Stimulated activated CD8-positive, alpha-beta memory T cell treated with anti-CD3 and anti-CD28 coated beads, Interleukin-4, amount 100 ng/mL, for 1 hour (primary cell): ENCODE data around the gene HTRA3.

Experiments used
- DNase-seq, 2 donors: peaks; one replicate each; pipeline ENCODE4 v3.0.0-alpha.2; 2020; ENCODE audit warnings: low read depth in 2 of 2, low spot score in 1 of 2

The HTRA3 gene

DNA sequence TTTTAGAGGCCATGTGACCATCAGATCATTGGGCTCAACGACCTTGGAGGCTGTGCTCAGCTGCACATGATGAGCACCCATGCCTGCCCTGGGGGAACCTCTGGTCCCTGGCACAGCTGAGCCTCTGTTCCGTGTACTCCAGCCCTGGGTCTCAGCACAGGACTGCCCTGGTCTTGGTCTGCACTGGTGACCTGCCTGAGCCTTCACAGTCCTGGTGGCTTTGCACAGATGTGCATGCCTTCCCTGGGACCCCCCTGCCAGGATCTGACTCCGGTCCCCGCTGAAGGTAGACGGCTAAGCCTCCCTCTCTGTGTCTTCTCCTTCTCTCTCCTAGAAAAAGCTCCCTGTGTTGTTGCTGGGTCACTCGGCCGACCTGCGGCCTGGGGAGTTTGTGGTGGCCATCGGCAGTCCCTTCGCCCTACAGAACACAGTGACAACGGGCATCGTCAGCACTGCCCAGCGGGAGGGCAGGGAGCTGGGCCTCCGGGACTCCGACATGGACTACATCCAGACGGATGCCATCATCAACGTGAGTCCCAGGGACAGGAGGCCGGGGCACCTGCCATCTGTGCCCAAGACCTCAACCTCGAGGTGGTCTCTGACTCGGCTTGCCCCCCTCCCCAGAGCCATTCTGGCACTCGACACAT lies 21.6 kb downstream of the HTRA3 start:
- no peak for DNase-seq

DNA sequence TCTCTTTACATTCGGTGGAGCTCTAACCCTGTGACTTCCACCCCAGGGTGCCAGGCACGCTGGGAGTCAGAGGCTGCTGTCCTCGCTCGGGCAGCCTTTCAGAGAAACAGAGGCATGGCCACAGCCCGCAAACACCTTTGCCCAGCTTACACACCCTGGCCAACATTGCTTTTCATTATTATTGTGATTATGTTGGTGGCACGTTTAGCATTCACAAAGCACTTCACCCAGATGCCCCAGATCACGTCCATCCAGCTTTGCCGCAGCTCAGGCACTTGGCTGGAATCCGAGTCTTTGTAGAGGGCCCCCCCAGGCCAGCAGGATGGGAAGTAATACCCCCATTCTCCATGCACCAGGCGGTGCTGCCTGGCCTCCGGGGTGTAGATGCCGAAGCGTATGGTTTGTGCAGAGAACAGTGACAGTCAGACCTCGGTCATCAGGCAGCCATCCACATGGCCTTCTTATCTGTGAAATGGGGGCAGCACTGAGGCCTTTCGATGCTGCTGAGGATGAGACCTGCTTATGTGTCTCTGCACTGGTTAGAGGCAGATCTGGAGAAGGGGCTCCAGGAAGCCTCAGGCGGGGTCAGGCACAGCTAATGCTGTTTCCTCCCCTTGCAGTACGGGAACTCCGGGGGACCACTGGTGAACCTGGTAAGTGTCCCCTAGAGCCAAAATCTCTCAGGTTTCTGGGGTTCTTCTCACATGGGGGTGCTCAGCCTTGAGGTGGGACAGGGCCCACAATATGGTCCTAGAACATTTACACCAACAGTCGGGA lies 22.3 kb downstream of the HTRA3 start:
- DNase-seq = no peak

DNA sequence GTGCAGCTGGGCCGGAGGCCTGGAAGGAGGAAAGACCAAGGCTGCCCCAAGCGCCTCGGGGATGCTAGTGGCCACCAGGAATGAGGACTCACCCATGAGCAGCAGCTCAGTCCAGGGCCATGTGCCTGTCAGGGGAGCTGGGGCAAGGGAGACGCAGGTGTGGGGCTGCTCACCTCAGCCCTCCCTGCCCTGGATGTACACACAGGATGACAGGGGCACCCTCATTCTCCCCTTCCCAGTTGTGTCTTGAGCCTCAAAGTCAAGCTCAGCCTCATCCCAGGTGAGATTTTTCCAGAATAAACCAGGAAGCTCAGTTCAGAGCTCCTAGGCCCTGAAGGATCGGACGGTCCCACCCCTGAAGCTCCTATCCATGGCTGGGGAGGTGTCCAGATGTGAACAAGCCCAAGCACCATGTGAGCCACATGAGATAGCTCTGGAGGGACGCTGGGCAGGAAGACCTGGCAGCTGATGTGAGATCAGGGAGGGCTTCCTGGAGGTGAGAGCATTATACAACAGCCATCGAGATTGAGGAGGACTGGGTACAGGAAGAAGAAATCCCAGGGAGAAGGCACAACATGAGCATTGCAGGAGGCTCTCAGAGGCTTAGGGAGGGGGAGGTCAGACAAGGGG lies 23.0 kb downstream of the HTRA3 start:
- DNase-seq = no peak

GRCh38 chr4:8293131-8293975 lies 23.8 kb downstream of the HTRA3 start:
- DNase-seq = no peak

- no peak for DNase-seq
Observed at GRCh38 chr4:8294036-8294435, 24.5 kb downstream of the HTRA3 start.

DNA sequence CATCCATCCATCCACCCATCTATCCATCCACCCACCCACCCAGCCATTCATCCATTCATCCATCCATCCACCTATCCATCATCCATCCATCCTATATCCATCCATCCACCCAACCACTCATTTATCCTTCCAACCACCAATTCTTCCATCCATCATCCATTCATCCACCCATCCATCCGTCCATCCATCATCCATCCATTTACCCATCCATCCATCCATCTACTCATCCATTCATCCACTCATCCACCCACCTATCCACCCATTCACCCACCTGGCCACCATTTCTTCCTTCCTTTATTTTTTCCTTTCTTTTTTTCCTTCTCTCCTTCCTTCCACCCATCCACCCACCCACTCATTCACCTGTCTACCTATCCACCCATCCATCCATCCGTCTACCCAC lies 25.2 kb downstream of the HTRA3 start:
- no peak for DNase-seq

DNA sequence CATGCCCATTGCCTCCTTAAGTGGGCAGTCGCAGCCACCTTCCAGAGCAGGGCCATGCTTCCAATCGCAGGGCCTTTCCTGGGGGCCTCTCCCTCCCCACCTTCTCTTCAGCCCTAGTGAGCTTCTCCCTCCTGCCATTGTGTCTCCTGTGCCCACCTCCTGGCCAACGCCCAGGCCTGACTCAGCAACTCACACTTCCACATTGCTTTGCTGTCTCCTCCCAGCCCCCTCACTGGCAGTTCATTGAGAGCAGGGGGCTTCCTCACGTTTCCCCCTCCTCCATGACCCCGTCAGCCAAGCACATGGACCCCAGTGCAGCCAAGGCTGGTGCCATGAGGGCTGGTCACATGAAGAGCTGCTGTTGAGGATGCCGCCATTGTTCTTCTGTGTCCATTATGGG lies 25.9 kb downstream of the HTRA3 start:
- DNase-seq = no peak

DNA sequence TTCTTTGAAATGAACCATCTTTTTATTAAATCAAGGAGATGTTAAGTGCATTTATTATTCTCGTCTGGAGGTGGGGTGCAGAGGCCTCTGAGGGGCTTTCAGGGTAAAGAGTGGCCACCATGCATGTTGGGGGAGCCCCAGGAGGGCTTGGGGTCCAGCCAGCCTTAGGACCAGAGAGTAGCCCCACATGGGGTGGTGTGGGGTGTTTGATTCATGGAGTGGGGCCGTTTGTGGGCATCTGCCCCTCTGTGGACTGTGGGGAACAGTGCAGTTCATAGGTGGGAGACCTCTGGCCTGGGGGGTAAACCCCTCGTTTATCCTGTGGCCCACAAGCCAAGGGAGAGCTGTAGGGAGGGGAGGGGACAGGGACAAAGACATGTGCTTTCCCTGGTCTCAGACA lies 26.9 kb downstream of the HTRA3 start:
- DNase-seq = no peak

- no peak for DNase-seq
Observed at GRCh38 chr4:8297141-8297601, 27.6 kb downstream of the HTRA3 start.

DNA sequence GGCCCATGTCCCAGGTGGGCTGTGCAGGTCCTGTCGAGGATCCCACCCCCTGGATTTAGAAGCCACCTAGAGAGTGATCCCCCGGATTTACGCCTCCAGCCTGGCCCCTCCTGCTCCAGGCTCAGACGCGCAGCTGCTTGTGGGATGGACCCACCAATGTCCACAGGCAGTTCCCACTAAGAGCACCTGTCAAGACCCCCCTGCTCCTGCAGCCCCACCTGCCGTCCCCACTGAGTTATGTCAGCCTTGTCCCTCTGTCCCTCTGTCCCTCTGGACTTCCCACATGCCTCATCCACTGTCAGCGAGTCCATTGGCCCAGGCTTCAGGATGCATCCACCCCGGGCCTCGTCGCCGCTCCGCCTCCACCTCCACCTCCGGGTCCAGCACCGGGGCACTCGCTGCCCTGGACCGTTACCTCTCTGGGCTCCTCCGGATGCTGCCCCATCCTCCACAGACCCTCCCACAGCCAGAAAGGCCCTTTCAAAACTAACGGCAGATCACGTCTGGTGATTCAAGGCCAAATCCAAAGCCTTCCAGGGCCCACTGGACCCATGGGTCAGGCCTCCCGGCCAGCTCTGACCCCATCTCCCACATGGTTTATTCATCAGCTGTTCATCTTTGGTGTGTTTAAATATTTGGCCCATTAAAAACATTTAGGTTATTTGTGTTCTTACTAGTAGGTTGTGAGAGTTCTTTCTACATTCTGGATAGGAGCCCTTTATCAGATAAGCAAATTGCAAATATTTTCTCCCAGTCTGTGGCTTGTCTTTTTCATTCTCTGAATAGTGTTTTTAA lies 28.3 kb downstream of the HTRA3 start:
- DNase-seq = no peak

DNA sequence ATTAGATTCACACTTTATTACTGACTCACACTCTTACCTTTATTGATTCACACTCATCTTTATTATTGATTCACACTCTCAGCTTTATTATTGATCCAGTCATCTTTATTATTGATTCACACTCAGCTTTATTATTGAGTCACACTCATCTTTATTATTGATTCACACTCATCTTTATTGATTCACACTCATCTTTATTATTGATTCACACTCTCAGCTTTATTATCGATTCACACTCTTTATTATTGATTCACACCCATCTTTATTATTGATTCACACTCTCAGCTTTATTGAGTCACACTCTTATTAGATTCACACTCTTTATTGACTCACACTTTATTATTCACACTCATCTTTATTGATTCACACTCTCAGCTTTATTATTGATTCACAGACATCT lies 31.3 kb downstream of the HTRA3 start:
- DNase-seq = no peak

DNA sequence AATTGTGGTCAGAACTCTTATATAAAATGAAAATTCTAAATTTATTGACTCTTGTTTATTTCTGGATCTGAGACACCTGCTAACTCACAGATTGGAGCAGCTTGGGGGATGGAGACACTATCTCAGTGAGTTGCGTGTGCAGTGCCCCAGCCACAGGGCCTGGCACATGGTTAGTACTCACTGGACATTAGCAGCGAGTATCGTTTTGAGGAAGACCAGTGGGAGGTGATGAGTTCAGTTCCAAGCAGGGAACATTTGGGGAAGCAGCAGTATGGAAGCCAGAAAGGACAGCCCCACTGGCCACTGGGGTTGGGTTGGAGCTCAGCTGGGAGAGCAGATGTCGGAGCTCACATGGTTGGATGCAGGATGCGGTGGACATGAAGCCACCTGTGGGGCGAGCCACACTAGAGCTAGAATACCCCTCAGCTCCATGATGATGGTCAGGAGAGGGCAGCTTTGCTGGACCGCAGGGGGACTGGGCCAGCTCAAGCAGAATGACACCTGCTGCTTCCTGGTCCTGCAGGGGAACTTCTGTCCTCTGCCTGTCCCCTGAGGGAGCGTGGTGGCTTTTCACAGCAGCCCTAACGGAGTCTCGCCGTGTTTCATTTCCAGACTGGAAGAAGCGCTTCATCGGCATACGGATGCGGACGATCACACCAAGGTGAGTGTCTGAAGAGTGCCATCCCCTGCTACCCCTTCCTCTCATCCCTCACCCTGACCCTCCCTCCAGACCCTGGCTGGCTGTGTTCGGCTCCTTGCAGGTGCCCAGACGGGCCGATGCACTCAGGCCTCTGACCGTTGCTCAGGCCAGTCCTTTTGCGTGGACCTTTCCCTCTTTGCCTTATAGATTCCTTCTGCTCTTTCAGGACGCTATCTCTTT lies 32.5 kb downstream of the HTRA3 start:
- DNase-seq = no peak

DNA sequence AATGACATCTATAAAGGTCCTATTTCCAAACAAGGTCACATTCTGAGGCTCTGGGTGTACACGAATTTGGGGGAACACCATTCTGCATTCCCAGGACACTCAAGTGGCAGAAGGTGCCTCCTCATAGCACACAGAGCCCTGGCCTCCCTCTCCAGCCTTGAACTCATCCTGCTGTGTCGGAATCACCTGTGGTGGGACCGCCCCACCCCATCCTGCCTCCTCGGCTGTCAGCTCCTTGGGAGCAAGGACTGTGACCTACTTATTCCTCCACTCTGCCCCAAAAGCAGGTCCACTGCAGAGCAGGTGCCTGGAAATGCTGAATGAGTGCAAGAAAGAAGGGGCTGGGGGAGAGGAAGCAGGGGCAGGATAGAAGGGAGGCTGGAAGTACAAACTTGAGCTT lies 33.5 kb downstream of the HTRA3 start:
- no peak for DNase-seq

- no peak for DNase-seq
Observed at GRCh38 chr4:8303485-8304281, 34.1 kb downstream of the HTRA3 start.

- DNase-seq = no peak
Observed at GRCh38 chr4:8304827-8305695, 35.5 kb downstream of the HTRA3 start.

GRCh38 chr4:8305851-8306471 lies 36.4 kb downstream of the HTRA3 start:
- DNase-seq = no peak

DNA sequence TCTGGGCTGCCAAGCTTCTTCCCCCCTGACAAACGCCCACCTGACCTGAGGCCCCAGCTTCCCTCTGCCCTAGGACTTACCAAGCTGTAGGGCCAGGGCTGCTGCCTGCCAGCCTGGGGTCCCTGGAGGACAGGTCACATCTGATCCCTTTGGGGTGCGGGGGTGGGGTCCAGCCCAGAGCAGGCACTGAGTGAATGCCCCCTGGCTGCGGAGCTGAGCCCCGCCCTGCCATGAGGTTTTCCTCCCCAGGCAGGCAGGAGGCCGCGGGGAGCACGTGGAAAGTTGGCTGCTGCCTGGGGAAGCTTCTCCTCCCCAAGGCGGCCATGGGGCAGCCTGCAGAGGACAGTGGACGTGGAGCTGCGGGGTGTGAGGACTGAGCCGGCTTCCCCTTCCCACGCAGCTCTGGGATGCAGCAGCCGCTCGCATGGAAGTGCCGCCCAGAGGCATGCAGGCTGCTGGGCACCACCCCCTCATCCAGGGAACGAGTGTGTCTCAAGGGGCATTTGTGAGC lies 37.0 kb downstream of the HTRA3 start:
- DNase-seq = no peak
